NCI-H748 (cell line): ENCODE results near the gene ARFIP2.
"Not testable (repeated sequence)": the region's sequence is repeated elsewhere in the genome, so short reads cannot be mapped to it uniquely, and the experiment has no call there.

Source experiments
- DNase-seq: peaks from one replicate; lab custom pipeline; 2025; ENCODE audit not compliant: unreplicated experiment; lab: John Stamatoyannopoulos, UW

The ARFIP2 gene, protein sequence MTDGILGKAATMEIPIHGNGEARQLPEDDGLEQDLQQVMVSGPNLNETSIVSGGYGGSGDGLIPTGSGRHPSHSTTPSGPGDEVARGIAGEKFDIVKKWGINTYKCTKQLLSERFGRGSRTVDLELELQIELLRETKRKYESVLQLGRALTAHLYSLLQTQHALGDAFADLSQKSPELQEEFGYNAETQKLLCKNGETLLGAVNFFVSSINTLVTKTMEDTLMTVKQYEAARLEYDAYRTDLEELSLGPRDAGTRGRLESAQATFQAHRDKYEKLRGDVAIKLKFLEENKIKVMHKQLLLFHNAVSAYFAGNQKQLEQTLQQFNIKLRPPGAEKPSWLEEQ

DNA sequence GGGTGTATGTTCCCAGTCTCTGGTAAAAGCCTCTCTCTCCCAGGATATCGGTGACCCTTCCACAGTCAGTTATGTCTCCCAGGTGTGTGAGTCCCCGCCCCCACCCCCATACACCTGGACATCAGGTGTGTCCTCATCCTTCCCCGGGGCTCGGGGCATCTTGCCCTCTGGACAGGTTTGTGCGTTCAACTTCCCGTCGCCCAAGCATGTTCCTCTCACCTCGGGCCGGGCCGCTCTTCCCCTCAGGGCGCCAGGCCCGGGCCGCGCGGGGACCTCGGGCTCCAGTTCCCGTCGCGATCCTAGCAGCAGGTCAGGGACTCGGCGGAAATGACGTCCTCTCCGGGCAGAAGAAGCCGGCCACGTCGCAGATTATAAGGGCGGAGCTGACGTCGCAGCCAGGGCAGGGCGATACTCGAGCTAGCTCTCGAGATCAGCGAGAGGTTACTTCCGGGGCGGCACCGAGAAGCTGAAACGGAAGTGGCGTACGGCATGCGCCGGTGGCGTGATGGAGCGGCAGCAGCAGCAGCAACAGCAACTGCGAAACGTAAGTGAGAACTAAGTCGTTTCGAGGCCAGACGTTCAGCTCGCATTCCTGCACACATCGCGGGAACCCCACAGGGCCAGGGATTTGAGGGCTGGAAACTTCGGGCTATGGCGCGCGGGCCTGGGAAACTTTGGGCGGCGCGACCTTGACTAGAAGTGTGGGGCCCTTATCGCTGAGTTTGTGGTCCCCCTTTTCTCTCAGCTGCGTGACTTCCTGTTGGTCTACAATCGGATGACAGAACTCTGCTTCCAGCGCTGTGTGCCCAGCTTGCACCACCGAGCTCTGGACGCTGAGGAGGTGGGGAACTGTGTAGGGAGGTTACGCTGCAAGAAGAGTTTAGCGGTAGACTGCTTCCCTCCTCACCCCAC lies at the start of gene ARFIP2, which contains the start of gene TIMM10B:
Gene ARFIP2 (minus strand): TSS at position 320 of the 912 bp plus-strand sequence. CDS start 910 bp downstream, outside the sequence.
Gene TIMM10B (plus strand): TSS at position 490 of the 912 bp plus-strand sequence. CDS start 16 bp downstream, at position 506.
- peak; percentile 98 for DNase-seq

DNA sequence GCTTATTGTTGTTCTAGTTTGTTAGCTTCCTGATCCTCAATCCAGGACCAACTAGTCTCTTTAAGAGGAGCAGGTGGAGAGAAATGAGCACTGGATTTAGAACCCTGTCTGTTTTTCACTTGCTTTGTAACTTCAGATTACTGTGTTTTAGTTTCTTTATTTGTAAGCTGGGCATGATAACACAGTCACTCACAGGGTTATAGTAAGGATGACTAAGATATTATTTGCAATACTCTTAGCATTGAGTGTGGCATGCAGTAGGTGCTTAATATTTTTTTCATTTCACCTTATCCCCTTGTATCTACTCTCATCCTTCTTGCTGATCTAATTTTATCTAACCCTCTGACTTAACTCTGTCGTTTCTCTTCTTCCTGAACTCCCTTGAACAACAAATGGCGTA lies 49.7 kb upstream of the ARFIP2 start:
- no peak for DNase-seq

DNA sequence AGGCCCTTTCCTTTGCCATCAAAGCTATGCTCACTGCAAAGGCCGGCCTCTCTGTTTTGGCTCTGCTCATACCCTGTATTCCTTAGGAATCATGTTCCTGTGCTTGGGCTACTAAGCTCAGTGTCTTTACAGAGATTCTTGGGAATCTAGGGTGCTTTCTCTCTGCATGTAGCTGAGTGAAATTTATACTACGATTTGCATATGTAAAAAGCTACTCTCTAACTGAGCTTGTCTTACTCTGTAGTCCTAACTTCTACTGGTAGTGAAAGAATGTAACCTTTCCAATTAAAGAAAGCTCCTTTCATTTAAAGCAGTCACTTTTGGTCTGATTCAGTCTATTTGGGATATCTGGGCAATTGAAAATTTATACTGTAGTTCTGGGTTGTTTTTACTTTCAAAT lies 48.1 kb upstream of the ARFIP2 start:
- no peak for DNase-seq

DNA sequence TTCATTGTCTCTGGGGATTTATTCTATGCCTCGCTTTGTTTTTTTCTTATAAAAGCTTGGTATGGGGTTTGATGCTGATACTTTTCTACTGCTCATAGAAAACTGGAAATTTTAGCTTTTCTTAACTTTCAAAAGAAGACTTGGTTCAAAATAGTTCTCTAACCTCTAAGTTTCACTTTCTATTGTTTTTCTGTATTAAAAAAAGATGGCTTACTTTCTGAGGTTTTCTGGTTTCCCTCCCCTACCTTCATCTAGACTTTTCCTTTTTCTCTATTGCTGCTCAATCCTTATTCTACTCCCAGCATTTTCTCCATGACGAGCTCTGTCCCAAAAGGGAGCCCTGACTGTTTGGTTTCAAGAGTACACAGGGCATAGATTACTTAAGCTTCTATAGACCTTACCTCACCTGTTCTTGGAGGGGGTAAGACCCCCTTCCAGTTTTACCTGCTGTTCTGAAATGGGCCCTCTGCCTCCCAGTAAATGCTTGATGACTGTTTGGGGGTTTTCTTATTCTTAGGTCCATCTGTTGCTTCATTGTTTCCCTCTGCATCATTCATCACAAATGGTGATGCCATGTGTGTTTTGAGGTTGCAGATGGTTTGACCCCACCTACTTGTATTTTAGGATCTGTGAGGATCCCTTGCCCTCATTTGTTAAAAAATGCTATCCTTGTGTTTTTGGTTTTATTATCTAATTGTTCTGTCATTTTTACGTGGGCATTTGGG lies 45.4 kb upstream of the ARFIP2 start:
- no peak for DNase-seq

DNA sequence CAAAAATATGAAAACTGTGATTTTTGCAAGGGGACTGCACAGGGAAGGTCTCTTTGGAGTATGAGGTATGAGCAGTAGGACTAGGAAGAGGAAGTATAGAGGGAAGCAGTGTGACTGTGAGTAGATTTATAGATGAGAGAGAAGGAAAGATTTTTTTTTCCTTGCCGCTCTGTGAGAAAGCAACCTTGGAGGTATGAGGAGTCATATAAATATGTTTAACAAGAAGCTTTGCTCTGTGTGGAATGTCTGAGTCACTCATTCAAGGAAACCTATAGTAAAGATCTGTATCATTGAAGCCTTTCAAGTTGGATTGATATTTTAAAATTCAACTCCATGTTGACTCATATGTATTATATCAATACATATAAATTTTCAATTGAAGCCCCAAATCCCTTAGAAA lies 42.1 kb upstream of the ARFIP2 start:
- DNase-seq, result no peak

DNA sequence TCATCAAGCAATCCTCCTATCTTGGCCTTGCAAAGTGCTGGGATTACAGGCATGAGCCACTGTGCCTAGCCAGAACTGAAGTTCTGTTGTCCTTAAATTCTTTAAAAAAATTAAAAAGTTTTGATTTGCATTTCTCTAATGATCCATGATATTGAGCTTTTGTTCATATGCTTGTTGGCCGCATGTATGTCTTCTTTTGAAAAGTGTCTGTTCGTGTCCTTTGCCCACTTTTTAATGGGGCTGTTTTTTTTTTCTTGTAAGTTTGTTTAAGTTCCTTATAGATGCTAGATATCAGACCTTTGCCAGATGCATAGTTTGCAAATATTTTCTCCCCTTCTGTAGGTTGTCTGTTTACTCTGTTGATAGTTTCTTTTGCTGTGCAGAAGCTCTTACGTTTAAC lies 40.8 kb upstream of the ARFIP2 start:
- not testable (repeated sequence) for DNase-seq

DNA sequence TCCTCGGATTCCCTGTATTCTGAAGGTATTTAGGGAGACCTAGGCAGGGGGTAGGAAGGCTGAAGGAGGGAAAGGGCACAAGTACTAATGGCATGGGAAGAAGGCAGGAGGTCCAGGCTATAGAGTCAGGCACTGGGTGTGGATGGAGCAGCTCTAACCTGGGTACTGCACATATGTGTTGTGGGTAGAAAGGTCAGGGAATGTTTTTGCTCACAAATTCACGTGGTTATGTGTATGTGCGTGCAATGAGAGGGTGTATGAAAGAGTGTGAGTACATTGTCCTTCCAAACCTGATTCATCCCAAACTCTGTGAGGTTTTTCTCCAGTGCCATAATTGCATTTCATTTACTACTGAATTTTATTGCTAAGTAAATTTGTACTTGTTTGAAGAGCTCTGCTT lies 39.1 kb upstream of the ARFIP2 start:
- DNase-seq, result no peak

DNA sequence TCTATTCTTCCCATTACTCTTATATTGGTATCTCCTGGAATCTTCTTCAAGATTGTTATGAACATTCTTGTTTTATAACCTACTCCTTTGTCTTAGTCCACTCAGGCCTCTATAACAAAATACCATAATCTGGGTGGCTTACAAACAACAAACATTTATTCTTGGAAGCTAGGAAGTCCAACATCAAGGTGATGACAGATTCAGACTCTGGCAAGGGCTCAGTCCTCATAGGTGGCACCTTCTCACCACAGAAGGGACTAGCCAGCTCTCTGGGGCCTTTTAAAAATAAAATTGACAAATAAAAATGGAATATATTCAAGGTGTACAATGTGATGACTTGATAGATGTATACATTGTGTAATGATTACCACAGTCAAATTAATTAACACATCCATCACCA lies 35.7 kb upstream of the ARFIP2 start:
- no peak for DNase-seq

DNA sequence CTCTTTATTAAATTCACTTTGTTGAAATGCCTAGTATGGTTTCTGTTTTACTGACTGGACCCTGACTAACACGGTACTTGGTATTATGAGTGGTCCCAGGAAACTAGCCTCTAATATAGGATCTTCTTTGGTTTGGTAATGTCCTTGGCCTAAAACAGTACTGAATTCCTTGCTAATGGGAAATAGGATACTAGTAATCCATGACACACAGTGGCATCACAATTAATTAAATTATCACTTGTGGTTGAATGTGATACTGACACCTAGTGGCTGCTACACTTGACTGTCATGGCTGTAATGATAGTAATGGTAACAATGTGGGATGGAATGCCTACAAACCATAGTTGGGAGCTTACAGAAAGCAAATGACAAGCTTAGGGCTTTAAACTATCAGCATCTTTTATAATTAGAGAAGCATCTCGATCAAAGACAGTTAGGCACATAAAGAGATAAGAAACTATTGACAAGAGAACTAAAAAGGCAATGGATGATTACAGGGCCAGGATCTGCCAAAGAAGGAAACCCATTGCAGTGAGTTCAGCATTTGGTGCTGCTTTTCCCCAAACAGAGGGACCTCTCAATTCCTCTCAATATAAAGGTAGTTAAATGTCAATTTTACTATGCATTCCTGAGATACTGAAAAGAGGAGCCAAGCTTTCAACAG lies 24.6 kb upstream of the ARFIP2 start:
- peak; percentile 64 for DNase-seq

DNA sequence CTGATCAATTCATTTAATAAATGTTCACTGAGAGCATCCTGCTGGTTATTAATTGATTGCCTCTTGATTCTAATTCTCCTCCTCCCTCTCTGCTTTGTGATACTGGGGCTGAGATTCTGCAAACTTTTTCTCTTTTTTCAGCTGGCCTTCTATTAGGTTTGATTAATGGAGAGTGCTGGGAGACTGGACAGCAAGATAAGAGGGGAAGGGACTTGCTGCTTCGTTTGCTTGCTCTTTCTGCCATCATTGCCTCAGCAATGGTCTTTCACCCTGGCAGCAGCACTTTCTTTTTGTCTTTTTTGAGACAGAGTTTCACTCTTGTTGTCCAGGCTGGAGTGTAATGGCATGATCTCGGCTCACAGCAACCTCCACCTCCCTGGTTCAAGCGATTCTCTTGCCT lies 23.0 kb upstream of the ARFIP2 start:
- no peak for DNase-seq

DNA sequence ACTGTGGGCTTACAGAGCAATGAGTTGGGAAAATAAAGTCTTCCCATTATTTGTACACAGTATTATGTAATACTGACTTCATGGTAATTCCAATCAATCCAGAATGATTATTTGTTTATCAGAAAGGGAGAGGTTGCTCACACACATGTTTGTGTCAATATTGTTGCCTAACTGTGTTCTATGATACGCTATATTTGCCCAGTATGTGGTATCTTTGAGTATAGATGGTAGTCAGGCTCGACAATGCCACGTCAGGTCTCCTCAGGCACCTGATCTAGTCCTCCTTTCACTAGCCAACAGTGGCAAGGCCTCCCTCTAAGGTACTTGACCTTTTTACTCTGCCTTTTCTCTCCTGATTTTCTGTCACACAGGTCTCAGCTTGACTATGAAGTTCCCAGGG lies 21.3 kb upstream of the ARFIP2 start:
- DNase-seq, result no peak

DNA sequence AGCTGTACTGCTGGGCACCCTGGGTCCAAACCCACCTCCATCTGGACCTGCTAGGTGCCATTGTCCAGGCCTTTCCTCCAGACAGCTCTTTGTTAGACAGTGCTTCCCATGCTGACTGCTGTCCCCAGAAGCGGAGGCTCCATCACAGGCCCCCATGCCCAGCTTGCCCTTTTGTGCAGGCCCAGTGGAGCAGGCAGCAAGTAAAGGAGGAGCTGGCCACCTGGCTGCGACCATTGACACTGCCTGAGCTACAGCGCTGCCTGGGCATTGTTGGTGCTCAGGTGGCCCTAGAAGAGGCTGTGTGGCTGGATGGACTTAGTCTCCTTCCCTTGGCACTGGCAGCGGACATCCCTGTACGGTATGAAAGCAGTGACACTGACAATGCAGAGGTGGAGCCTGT lies 17.4 kb upstream of the ARFIP2 start:
- no peak for DNase-seq

DNA sequence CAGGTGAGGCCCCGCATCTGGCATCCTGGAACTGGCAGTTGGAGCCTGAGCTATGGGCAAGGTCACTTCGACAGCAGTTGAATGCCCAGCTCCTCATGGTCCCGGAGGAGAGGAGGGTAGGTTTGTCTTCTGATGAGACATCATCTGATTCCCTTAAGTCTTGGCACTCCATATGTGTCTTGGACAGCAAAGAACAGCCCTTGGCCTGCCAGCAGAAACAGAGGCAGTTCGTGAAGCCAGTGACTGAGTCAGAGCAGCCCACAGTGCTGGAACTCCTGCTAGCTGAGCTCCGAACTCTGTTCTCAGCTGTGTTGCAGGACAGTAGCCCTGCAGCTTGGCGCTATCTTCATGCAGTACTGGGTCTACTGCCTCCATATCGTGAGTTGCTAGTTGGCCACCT lies 17.0 kb upstream of the ARFIP2 start:
- DNase-seq, result no peak

DNA sequence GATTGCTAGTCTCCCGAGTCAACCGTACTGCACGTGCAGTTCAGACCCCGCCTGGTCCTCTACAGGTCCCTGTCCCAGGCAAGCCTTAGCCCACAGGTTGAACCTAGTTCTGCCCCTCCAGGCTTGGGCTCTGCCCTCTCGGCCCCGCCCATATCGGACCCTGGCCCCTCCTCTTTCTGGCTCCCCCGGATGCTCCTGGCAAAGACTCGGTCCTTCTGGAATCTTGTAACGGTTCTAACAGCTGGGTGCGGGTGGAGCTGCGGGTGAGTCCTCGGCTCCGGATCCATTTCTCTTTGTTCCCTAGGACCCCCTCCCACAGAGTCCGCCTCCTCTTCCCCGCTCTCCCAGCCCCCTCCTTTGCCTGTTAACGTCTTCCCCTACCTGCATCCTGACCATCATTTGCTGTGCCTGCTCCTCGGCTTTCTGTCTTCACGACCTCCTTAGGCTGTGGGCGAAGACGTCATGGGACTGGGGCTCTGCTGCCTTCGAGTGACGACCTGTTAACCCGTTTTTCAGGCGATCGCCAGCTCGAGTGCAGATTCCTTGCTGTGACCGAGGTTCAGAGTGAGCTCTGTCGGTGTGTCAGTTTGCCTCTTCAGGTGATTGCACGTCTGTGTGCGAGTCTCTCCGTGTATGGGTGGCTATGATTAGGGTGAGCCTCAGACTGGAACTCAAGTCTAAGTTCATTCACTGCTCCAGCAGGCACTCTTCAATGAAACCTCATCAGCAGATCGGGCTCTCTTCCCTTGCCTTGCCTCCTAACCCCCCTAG lies 16.1 kb upstream of the ARFIP2 start, which contains the start of gene DNHD1:
Gene DNHD1 (plus strand): TSS at position 212 of the 771 bp plus-strand sequence. CDS start 936 bp downstream, outside the sequence.
- no peak for DNase-seq

DNA sequence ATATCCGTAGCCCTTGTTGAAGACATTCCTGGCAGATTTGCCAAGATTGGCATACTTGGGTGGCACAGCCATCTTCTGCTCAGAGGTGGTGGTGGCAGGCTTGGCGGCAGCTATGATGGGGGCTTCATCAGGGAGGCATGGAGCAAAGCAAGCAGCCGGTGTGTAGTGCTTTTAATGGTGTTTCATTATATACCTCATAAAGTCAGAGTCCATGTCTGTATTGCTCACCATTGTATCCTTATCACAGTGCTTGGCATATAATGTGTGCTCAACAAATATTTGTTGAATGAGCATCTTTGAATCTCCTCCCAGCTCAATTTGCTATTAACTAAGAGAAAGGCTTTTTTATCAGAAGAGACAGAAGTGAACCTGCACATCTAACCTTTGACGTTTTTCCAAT lies 8.2 kb upstream of the ARFIP2 start:
- no peak for DNase-seq

DNA sequence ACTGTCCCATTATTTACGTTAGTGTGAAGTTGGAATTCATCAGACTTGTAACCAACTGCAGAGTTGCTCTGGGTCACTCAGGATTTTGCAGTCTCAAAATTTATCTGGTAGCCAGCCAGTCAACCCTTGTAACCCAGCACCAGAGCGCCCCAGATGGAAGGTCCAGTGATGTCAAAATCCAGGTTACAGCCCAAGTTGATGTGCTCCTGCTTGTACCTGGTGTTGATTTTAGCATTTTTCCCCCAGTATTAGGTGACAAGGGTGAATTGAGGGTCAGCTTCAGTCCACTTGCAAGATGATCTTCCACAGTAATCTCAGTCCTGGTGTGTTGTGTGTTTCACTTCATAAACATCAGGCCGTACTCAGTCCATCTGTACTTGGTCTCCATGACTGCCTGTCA lies 7.7 kb upstream of the ARFIP2 start:
- no peak for DNase-seq

DNA sequence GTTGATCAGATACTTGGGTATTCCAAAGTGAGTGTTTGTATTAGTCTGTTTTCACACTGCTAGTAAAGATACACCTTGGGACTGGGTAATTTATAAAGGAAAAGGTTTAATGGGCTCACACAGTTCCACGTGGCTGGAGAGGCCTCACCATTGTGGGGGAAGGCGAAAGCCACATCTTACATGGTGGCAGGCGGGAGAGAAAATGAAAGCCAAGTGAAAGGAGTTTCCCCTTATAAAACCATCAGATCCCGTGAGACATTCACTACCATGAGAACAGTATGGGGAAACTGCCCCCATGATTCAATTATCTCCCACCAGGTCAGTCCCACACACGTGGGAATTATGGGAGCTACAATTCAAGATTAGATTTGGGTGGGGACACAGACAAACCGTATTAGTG lies 7.2 kb upstream of the ARFIP2 start:
- no peak for DNase-seq

DNA sequence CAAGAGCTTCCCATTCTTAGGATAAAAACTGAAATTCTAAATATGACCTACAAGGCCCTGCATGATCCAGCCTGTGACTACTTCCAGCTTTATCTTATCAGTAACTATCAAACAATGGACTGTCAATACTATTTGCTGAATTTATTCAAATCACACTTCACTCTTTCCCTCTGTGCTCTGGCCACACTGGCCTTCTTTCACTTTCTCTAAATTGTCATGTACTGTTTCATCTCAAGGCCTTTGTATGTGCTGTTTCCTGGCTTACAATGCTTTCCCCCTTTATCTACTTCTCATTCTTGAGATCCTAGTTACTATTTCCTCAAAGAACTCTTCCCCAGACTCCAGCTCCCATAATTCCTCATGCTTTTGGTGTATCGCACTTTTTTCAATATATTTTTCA lies 5.8 kb upstream of the ARFIP2 start:
- no peak for DNase-seq

DNA sequence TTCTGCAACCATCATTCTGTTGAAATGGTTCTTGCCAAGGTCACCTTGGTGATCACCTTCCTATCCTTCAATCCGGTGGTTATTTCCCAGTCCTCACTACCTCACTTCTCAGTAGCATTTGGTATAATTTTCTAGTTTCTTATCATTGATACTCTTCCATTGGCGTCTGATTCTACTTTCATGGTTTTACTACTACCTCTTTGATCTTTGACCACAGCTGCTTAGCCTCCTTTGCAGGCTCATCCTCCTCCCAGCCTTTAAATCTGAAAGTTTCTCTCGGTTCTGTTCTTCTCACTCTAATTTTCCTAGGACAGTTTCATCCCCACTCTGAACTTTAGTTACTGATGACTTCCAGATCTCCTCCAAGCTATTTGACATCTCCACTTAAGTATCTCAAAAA lies 5.1 kb upstream of the ARFIP2 start:
- DNase-seq, result no peak

DNA sequence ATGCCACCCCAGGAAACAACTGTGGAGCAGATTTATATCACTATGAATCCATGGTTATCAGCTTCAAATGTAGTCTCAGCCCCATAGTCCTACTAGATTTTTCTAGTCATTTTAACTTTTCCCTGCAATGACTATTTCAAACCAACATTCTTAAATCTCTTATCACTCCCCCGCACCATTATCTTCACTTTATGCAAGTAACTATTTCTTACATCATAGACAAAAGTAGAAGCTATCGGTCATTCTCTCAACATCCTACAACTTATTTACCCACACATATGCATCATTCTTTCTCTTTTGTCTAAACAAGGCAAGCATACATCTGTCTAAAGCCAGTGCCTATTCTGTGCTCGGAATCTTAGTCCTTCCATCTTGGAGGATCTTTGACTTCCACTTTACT lies 4.5 kb upstream of the ARFIP2 start:
- no peak for DNase-seq
